Hepatocyte (in vitro differentiated cells): ENCODE data around the gene TPSB2.

Experiments
- EZH2 ChIP-seq: fragments of 200-600 bp; sonication (generic); IDR thresholded peaks from 2 replicates; pipeline ENCODE4 v1.6.1; 2016; ENCODE audit warnings: antibody characterized with exemption, mild to moderate bottlenecking, borderline replicate concordance
- EZH2phosphoT487 ChIP-seq: fragments of 200-600 bp; sonication (generic); IDR thresholded peaks from one replicate; pipeline ENCODE4 v1.6.1; 2018; ENCODE audit warnings: antibody characterized with exemption, mild to moderate bottlenecking, low read depth, moderate library complexity; ENCODE audit not compliant: unreplicated experiment, severe bottlenecking
- TF ChIP-seq, protein P1 (sequence below): fragments of 200-600 bp; sonication (generic); IDR thresholded peaks from 2 replicates; pipeline ENCODE4 v1.5.1; 2016; ENCODE audit warnings: antibody characterized with exemption, mild to moderate bottlenecking; ENCODE audit not compliant: poor library complexity

DNA sequence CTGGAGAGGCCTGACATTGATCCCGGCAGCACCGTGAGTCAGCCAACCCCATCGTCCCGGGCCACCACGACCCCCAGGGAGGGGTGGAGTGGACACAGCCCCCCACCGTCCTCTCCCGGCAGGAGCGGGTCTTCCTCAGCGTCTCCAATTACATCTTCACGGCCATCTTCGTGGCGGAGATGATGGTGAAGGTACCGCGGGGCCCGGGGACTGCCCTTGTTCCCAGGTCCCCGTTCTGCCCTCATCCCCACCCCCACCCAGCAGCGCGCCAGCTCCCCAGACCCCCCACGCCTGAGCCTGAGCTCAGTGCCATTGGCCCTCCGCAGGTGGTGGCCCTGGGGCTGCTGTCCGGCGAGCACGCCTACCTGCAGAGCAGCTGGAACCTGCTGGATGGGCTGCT is 19.5 kb downstream of the TPSB2 start:
- no peak for TF ChIP-seq EZH2
- TF ChIP-seq EZH2phosphoT487, result no peak
- TF ChIP-seq, protein P1, sequence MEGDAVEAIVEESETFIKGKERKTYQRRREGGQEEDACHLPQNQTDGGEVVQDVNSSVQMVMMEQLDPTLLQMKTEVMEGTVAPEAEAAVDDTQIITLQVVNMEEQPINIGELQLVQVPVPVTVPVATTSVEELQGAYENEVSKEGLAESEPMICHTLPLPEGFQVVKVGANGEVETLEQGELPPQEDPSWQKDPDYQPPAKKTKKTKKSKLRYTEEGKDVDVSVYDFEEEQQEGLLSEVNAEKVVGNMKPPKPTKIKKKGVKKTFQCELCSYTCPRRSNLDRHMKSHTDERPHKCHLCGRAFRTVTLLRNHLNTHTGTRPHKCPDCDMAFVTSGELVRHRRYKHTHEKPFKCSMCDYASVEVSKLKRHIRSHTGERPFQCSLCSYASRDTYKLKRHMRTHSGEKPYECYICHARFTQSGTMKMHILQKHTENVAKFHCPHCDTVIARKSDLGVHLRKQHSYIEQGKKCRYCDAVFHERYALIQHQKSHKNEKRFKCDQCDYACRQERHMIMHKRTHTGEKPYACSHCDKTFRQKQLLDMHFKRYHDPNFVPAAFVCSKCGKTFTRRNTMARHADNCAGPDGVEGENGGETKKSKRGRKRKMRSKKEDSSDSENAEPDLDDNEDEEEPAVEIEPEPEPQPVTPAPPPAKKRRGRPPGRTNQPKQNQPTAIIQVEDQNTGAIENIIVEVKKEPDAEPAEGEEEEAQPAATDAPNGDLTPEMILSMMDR, result no peak
